Left lobe of liver (tissue), 1 donor: Measurements from ENCODE around the gene ISX. TPM values are rescaled to one million over a fixed set of nuclear protein-coding genes. Genes with fewer than 3 reads are reported as not detected.

ENCODE experiments used
- total RNA-seq: library from RNA; stranded (reverse); gene quantifications from one replicate; pipeline ENCODE4 v1.2.1, GENCODE V29; 2021
- donor health status: DM: no; HTN: yes; CAD: no.

ISX gene
- total RNA-seq, 1 donor from 2014 or later, result not detected

Other genes with a start within 250 kb of the ISX start
- gene HMGXB4, start 191.3 kb downstream of the ISX start, total RNA-seq, result 5.9 TPM
- 49.1 TPM for gene TOM1, start 233.7 kb downstream of the ISX start, total RNA-seq